IPS DF 4.7 (cell line): ENCODE data around the gene AGPAT1.
"Not testable (repeated sequence)": the region's sequence is repeated elsewhere in the genome, so short reads cannot be mapped to it uniquely, and the experiment has no call there.

Experiments
- DNase-seq: peaks from one replicate; pipeline ENCODE4 v3.0.0-alpha.2; 2013; ENCODE audit warnings: low spot score; ENCODE audit errors: extremely low read depth

Gene AGPAT1

GRCh38 chr6:32148289-32149091 is 27.4 kb downstream of the AGPAT1 start:
- DNase-seq = no peak

- no peak for DNase-seq
Measured at GRCh38 chr6:32147401-32148132, 28.3 kb downstream of the AGPAT1 start.

GRCh38 chr6:32146687-32147086 is 29.2 kb downstream of the AGPAT1 start:
- DNase-seq = no peak

- DNase-seq = no peak
Measured at GRCh38 chr6:32146287-32146686, 29.6 kb downstream of the AGPAT1 start.

- DNase-seq = not testable (repeated sequence)
Measured at GRCh38 chr6:32144238-32144637, 31.6 kb downstream of the AGPAT1 start.

GRCh38 chr6:32140420-32141046 is 35.4 kb downstream of the AGPAT1 start:
- DNase-seq = no peak

- DNase-seq = no peak
Measured at GRCh38 chr6:32139590-32139989, 36.3 kb downstream of the AGPAT1 start.

- no peak for DNase-seq
Measured at GRCh38 chr6:32137454-32137853, 38.4 kb downstream of the AGPAT1 start.

GRCh38 chr6:32133786-32134185 is 42.1 kb downstream of the AGPAT1 start:
- no peak for DNase-seq

- DNase-seq = no peak
Measured at GRCh38 chr6:32132110-32132509, 43.8 kb downstream of the AGPAT1 start.

GRCh38 chr6:32131439-32131948 is 44.4 kb downstream of the AGPAT1 start:
- DNase-seq = no peak

- no peak for DNase-seq
Measured at GRCh38 chr6:32129297-32130088, 46.4 kb downstream of the AGPAT1 start.

GRCh38 chr6:32128751-32129296 is 47.1 kb downstream of the AGPAT1 start:
- no peak for DNase-seq

GRCh38 chr6:32127717-32128592 is 47.9 kb downstream of the AGPAT1 start, which contains the start of gene ATF6B:
TSS of gene ATF6B (minus strand) at chr6:32128246. CDS start at chr6:32128207, 39 bp downstream.
- DNase-seq = peak; percentile 95

GRCh38 chr6:32127409-32127716 is 48.5 kb downstream of the AGPAT1 start:
- no peak for DNase-seq

- DNase-seq = no peak
Measured at GRCh38 chr6:32126880-32127279, 49.0 kb downstream of the AGPAT1 start.

- DNase-seq = no peak
Measured at GRCh38 chr6:32123681-32124080, 52.2 kb downstream of the AGPAT1 start.

GRCh38 chr6:32120573-32121059 is 55.3 kb downstream of the AGPAT1 start:
- DNase-seq = no peak

- DNase-seq = no peak
Measured at GRCh38 chr6:32118782-32119628, 56.9 kb downstream of the AGPAT1 start.
